HG03439 (cell line): ENCODE results near the gene CYB5B.

Experiments
- ATAC-seq: cut with Tn5 transposase; IDR thresholded peaks from one replicate; pipeline ENCODE4 v1.9.1; 2021; ENCODE audit warnings: mild to moderate bottlenecking, moderate library complexity; ENCODE audit not compliant: unreplicated experiment

Gene CYB5B

GRCh38 chr16:69514356-69514755 lies 89.9 kb downstream of the CYB5B start:
- ATAC-seq: no peak
